ENCODE results near the gene MYBPC1.

MYBPC1 gene

GRCh38 chr12:101650346-101651117 is 55.8 kb downstream of the MYBPC1 start:
- Histone ChIP-seq H2BK120ac (ENCODE audit: low read depth, low read length) (no peak overlapping the region), H4K8ac (ENCODE audit: low read depth, low read length) (no peak overlapping the region), H3K9me3 (replicated peaks in 1 of 2; ENCODE audit: control insufficient read depth in 2 of 2, insufficient read depth in 1 of 2, low read depth in 1 of 2, low read length in 2 of 2) (no peaks in the 10 kb centered on the region), H2AK5ac (ENCODE audit: low read depth, low read length) (no peak overlapping the region), H2BK15ac (ENCODE audit: low read length) (no peak overlapping the region), H3K14ac (ENCODE audit: low read length) (no peak overlapping the region), H3K27ac (replicated peaks; ENCODE audit: low read length) (no peak overlapping the region), H3K18ac (ENCODE audit: low read length) (no peak overlapping the region), H3K4me3 (ENCODE audit: low read length in 2 of 2) (no peak overlapping the region), H3K4ac (ENCODE audit: low read length) (no peak overlapping the region), H3K23ac (ENCODE audit: low read depth, low read length, poor library complexity) (no peak overlapping the region), H2BK5ac (ENCODE audit: low read length) (no peak overlapping the region), H2AFZ (ENCODE audit: low read length) (no peak overlapping the region), H3K79me1 (ENCODE audit: low read depth, low read length) (no peaks in the 10 kb centered on the region), H3K36me3 (replicated peaks in 1 of 2; ENCODE audit: control insufficient read depth in 2 of 2, insufficient read depth in 2 of 2, low read length in 2 of 2) (no peaks in the 10 kb centered on the region), H3K4me1 (ENCODE audit: control insufficient read depth in 2 of 2, insufficient read depth in 1 of 2, low read depth in 1 of 2, low read length in 2 of 2) (no peaks in the 10 kb centered on the region), H2BK12ac (ENCODE audit: low read length) (no peak overlapping the region), H4K91ac (ENCODE audit: low read depth, low read length, poor library complexity) (no peak overlapping the region), H3K9ac (ENCODE audit: low read depth, low read length, poor library complexity) (no peak overlapping the region), H3K27me3 (ENCODE audit: control insufficient read depth in 3 of 3, insufficient read depth in 3 of 3, low read depth in 1 of 3, low read length in 3 of 3) (no peaks in the 10 kb centered on the region), H3K4me2 (ENCODE audit: insufficient read depth, low read length, poor library complexity, severe bottlenecking) (no peak overlapping the region)
- no peak for DNase-seq (ENCODE audit: low spot score)
- no CpG with 5 or more reads among the region's 4 CpGs for WGBS, 2 donors (ENCODE audit: extremely low coverage in 2 of 2, insufficient read length in 2 of 2, insufficient replicate concordance in 1 of 2)

- Histone ChIP-seq H3K23ac (ENCODE audit: low read depth, low read length, poor library complexity) (no peak overlapping the region), H2AFZ (ENCODE audit: low read length) (no peak overlapping the region), H3K9ac (ENCODE audit: low read depth, low read length, poor library complexity) (no peak overlapping the region), H3K14ac (ENCODE audit: low read length) (no peak overlapping the region), H3K4ac (ENCODE audit: low read length) (no peak overlapping the region), H3K4me1 (ENCODE audit: control insufficient read depth in 2 of 2, insufficient read depth in 1 of 2, low read depth in 1 of 2, low read length in 2 of 2) (no peaks in the 10 kb centered on the region), H2BK15ac (ENCODE audit: low read length) (no peak overlapping the region), H4K8ac (ENCODE audit: low read depth, low read length) (no peak overlapping the region), H3K27ac (replicated peaks; ENCODE audit: low read length) (no peak overlapping the region), H2BK12ac (ENCODE audit: low read length) (no peak overlapping the region), H2BK5ac (ENCODE audit: low read length) (no peak overlapping the region), H3K9me3 (replicated peaks in 1 of 2; ENCODE audit: control insufficient read depth in 2 of 2, insufficient read depth in 1 of 2, low read depth in 1 of 2, low read length in 2 of 2) (no peaks in the 10 kb centered on the region), H2BK120ac (ENCODE audit: low read depth, low read length) (no peak overlapping the region), H3K4me3 (ENCODE audit: low read length in 2 of 2) (no peak overlapping the region), H3K27me3 (ENCODE audit: control insufficient read depth in 3 of 3, insufficient read depth in 3 of 3, low read depth in 1 of 3, low read length in 3 of 3) (no peaks in the 10 kb centered on the region), H4K91ac (ENCODE audit: low read depth, low read length, poor library complexity) (no peak overlapping the region), H3K18ac (ENCODE audit: low read length) (no peak overlapping the region), H2AK5ac (ENCODE audit: low read depth, low read length) (no peak overlapping the region), H3K79me1 (ENCODE audit: low read depth, low read length) (no peaks in the 10 kb centered on the region), H3K36me3 (replicated peaks in 1 of 2; ENCODE audit: control insufficient read depth in 2 of 2, insufficient read depth in 2 of 2, low read length in 2 of 2) (no peaks in the 10 kb centered on the region), H3K4me2 (ENCODE audit: insufficient read depth, low read length, poor library complexity, severe bottlenecking) (no peak overlapping the region)
- DNase-seq (ENCODE audit: low spot score), result no peak
- WGBS, 2 donors (ENCODE audit: extremely low coverage in 2 of 2, insufficient read length in 2 of 2, insufficient replicate concordance in 1 of 2), result no CpG with 5 or more reads among the region's 3 CpGs
These were observed 58.3 kb downstream of the MYBPC1 start for GRCh38 chr12:101653030-101653429.

GRCh38 chr12:101653503-101653902 is 58.7 kb downstream of the MYBPC1 start:
- Histone ChIP-seq H2AK5ac (ENCODE audit: low read depth, low read length) (no peak overlapping the region), H4K8ac (ENCODE audit: low read depth, low read length) (no peak overlapping the region), H3K18ac (ENCODE audit: low read length) (no peak overlapping the region), H3K4ac (ENCODE audit: low read length) (no peak overlapping the region), H3K36me3 (replicated peaks in 1 of 2; ENCODE audit: control insufficient read depth in 2 of 2, insufficient read depth in 2 of 2, low read length in 2 of 2) (no peaks in the 10 kb centered on the region), H3K9me3 (replicated peaks in 1 of 2; ENCODE audit: control insufficient read depth in 2 of 2, insufficient read depth in 1 of 2, low read depth in 1 of 2, low read length in 2 of 2) (no peaks in the 10 kb centered on the region), H3K79me1 (ENCODE audit: low read depth, low read length) (no peaks in the 10 kb centered on the region), H2BK120ac (ENCODE audit: low read depth, low read length) (no peak overlapping the region), H4K91ac (ENCODE audit: low read depth, low read length, poor library complexity) (no peak overlapping the region), H3K27me3 (ENCODE audit: control insufficient read depth in 3 of 3, insufficient read depth in 3 of 3, low read depth in 1 of 3, low read length in 3 of 3) (no peaks in the 10 kb centered on the region), H3K4me3 (ENCODE audit: low read length in 2 of 2) (no peak overlapping the region), H2BK5ac (ENCODE audit: low read length) (no peak overlapping the region), H3K9ac (ENCODE audit: low read depth, low read length, poor library complexity) (no peak overlapping the region), H2BK15ac (ENCODE audit: low read length) (no peak overlapping the region), H3K27ac (replicated peaks; ENCODE audit: low read length) (no peak overlapping the region), H3K14ac (ENCODE audit: low read length) (no peak overlapping the region), H3K4me2 (ENCODE audit: insufficient read depth, low read length, poor library complexity, severe bottlenecking) (no peak overlapping the region), H2BK12ac (ENCODE audit: low read length) (no peak overlapping the region), H3K4me1 (ENCODE audit: control insufficient read depth in 2 of 2, insufficient read depth in 1 of 2, low read depth in 1 of 2, low read length in 2 of 2) (no peaks in the 10 kb centered on the region), H2AFZ (ENCODE audit: low read length) (no peak overlapping the region), H3K23ac (ENCODE audit: low read depth, low read length, poor library complexity) (no peak overlapping the region)
- DNase-seq (ENCODE audit: low spot score), result no peak
- WGBS, 2 donors (ENCODE audit: extremely low coverage in 2 of 2, insufficient read length in 2 of 2, insufficient replicate concordance in 1 of 2), result no CpG with 5 or more reads among the region's 3 CpGs

GRCh38 chr12:101654442-101654841 is 59.7 kb downstream of the MYBPC1 start:
- H2AFZ ChIP-seq (ENCODE audit: low read length), result no peak overlapping the region
- DNase-seq (ENCODE audit: low spot score), result no peak
- no peaks in the 10 kb centered on the region for H3K4me1 ChIP-seq (ENCODE audit: control insufficient read depth in 2 of 2, insufficient read depth in 1 of 2, low read depth in 1 of 2, low read length in 2 of 2)
- no peak overlapping the region for H3K4me3 ChIP-seq (ENCODE audit: low read length in 2 of 2)
- no peak overlapping the region for H3K18ac ChIP-seq (ENCODE audit: low read length)
- H2BK12ac ChIP-seq (ENCODE audit: low read length), result no peak overlapping the region
- no peak overlapping the region for H2BK5ac ChIP-seq (ENCODE audit: low read length)
- no peak overlapping the region for H2AK5ac ChIP-seq (ENCODE audit: low read depth, low read length)
- no peaks in the 10 kb centered on the region for H3K79me1 ChIP-seq (ENCODE audit: low read depth, low read length)
- H3K4ac ChIP-seq (ENCODE audit: low read length), result no peak overlapping the region
- H3K27me3 ChIP-seq (ENCODE audit: control insufficient read depth in 3 of 3, insufficient read depth in 3 of 3, low read depth in 1 of 3, low read length in 3 of 3), result peaks cover 0 to under 1% (median 0%) of the 10 kb centered on the region in 3 experiments
- no peak overlapping the region for H3K9ac ChIP-seq (ENCODE audit: low read depth, low read length, poor library complexity)
- no peak overlapping the region for H4K8ac ChIP-seq (ENCODE audit: low read depth, low read length)
- no peaks in the 10 kb centered on the region for H3K9me3 ChIP-seq (replicated peaks in 1 of 2; ENCODE audit: control insufficient read depth in 2 of 2, insufficient read depth in 1 of 2, low read depth in 1 of 2, low read length in 2 of 2)
- no peak overlapping the region for H3K4me2 ChIP-seq (ENCODE audit: insufficient read depth, low read length, poor library complexity, severe bottlenecking)
- H3K27ac ChIP-seq (replicated peaks; ENCODE audit: low read length), result no peak overlapping the region
- H2BK15ac ChIP-seq (ENCODE audit: low read length), result no peak overlapping the region
- no CpG with 5 or more reads among the region's 1 CpG for WGBS, 2 donors (ENCODE audit: extremely low coverage in 2 of 2, insufficient read length in 2 of 2, insufficient replicate concordance in 1 of 2)
- no peak overlapping the region for H3K23ac ChIP-seq (ENCODE audit: low read depth, low read length, poor library complexity)
- no peak overlapping the region for H3K14ac ChIP-seq (ENCODE audit: low read length)
- H4K91ac ChIP-seq (ENCODE audit: low read depth, low read length, poor library complexity), result no peak overlapping the region
- no peak overlapping the region for H2BK120ac ChIP-seq (ENCODE audit: low read depth, low read length)
- no peaks in the 10 kb centered on the region for H3K36me3 ChIP-seq (replicated peaks in 1 of 2; ENCODE audit: control insufficient read depth in 2 of 2, insufficient read depth in 2 of 2, low read length in 2 of 2)

Data from neuronal stem cell (in vitro differentiated cells).